HG03575 (cell line): ENCODE data around the gene ABAT.
"Not testable (repeated sequence)": the region's sequence is repeated elsewhere in the genome, so short reads cannot be mapped to it uniquely, and the experiment has no call there.

Experiments used
- ATAC-seq: cut with Tn5 transposase; IDR thresholded peaks from one replicate; pipeline ENCODE4 v1.9.1; 2021; ENCODE audit not compliant: unreplicated experiment, insufficient number of reproducible peaks, low FRiP score; ENCODE audit errors: extremely low read depth

Gene ABAT

GRCh38 chr16:8798174-8798527 is 123.7 kb downstream of the ABAT start:
- no peak for ATAC-seq

GRCh38 chr16:8798535-8799157 is 124.2 kb downstream of the ABAT start:
- ATAC-seq, result no peak

DNA sequence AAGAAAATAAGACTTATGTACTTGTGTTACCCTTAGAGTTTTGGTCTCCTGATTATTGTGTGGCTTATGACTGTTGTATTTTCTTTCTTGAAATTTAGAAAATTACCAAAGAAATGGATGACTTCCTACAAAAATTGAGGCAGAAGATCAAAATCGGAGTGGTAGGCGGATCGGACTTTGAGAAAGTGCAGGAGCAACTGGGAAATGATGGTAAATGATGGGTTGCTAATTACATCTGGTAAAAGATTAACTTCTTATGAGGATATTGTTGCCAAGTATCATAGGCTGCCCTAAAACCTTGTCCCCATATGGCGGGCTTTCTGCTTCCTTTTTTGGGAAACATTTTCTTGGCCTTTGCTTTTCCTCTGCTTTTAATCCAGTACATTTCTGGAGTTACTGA is 127.3 kb downstream of the ABAT start:
- ATAC-seq, result no peak

GRCh38 chr16:8803733-8804132 is 129.3 kb downstream of the ABAT start:
- not testable (repeated sequence) for ATAC-seq

DNA sequence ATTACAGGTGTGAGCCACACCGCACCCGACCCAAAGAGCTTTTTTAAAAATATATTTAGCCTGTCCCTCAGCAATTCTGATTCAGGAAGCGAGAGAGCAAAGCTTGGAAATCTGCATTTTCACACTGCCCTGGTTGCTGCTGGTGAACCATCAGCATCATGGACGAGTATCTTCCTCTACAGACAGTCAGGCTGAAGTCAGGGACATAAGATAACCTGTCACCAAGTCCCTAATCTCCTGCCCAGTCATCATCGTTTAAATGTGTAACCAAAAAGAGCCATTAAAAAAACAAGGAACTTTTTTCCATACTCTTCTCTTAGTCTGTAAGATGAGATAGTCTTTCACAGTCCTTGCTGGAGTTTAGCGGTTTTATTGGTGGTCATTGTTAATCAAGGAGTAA is 129.9 kb downstream of the ABAT start:
- no peak for ATAC-seq

- no peak for ATAC-seq
These were observed 132.0 kb downstream of the ABAT start for GRCh38 chr16:8806272-8806983.

- ATAC-seq, result no peak
These were observed 132.8 kb downstream of the ABAT start for GRCh38 chr16:8807189-8807588.

DNA sequence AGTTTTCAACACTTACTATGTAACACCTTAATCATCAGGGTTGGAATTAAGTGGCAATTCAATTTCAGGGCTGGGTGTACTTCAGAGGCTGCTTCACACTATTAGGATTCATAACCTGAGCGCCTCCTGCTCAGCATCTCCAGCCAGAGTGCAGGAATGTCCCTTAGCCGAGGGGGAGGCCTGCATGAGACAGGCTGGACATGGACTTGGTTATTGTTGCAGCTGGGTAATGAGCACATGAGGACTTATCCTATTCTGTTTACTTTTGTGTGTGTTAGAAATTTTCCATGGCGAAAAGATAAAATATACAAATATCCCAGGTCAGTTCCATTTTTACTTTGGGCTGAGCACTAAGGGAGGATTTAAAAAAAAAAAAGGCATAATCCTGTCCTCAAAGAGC is 133.6 kb downstream of the ABAT start:
- no peak for ATAC-seq

DNA sequence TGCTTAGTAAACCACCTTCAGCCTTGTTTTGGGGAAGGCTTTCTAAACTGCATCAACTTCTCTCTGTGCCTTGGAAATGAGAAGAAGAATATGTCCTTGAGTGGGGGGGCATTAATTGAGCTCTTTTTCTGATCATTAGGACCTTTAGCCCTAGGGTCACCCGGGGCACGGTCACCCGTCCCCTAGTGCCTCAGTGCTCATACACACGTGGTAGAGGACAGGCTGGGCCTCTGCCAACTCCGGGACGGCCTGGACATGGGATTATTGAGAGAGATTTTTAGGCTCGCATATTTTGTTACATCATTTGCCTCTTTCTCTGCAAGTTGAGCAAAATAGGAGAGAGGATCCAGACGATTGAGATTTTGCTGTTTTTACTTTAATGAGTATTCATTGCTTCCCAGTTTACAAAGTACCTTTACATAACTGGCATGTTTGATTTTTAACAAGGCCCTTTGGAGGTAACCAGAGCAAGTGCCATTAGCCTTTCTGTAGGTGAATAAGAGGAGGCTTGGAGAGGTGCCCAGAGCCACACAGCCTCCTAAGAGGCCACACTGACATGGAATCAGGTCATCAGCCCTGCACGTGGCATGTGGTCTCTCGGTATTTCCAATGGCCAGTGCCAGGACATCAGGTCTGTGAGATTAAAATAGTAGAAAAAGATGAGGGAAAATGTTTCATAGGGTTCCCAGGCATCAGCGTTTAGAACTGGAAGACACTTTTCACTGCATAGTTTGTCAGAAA is 134.4 kb downstream of the ABAT start:
- no peak for ATAC-seq

DNA sequence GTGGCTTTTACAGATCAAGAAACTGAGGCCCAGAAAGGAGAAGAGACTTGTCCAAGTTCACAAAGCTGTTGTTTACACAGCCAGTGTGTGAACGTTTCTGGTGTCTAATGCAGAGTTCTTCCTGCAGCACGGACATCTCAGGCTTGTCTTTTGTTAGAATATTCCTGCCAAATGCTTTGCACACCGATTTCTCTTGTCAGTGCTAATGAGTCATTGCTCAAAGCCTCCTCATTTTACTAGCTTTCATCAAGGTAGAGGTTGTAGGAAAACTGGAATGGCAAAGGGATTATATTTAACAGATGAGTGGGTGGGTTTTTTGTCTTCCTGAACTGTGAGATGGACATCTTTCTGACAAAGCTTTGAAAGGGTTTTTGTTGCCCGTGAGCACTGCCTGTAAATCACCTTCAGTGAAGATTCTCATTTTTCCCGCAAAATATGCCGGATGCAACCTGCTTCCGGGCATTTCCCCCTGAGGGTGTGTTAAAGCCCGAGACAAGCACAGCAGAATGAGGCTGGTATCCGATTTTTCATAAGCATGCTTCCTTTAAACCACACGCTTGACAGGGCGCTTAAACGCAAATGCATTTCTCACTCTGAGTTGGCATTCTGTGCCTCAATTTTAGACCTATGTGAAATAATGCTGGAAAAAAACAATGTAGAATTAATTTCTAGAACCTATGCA is 137.9 kb downstream of the ABAT start:
- ATAC-seq, result no peak

- ATAC-seq, result no peak
These were observed 139.8 kb downstream of the ABAT start for GRCh38 chr16:8814095-8814806.

- no peak for ATAC-seq
These were observed 142.7 kb downstream of the ABAT start for GRCh38 chr16:8816967-8817655.

DNA sequence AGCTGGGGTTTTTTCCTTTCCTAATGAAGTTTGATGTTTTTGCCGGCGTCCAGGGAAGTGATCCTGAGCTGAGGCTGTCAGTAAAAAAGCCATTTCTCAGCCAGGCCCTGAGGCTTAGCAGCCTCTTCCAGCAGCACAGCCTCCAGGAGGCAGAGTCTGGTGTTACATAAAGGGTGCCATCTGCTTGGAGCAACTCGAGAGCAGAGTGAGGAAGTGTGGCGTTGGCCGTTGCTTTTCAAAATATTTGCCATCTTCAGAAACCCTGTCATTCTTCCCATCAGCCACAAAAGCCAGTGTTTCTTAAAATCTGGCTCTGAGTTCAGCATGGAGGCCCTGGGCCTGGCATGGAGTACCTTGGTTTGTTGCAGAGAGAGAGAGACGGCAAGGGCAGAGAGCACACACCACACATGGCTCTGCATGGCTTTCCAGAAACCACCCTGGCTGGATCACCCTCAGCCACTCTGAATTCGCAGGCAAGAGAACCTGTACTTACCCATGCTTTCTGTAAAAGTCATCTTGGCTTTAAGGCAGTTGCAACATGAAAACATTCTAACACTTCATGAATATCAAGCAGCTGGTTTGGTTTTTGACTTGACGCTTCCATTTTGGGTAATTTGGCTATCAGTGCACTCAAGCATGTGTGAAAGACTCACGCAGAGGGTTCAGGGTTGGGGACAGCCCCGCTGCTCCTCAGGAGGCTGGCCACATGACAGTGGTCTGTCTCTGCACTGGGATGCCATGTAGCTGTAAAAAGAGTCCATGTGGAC is 144.3 kb downstream of the ABAT start:
- no peak for ATAC-seq

DNA sequence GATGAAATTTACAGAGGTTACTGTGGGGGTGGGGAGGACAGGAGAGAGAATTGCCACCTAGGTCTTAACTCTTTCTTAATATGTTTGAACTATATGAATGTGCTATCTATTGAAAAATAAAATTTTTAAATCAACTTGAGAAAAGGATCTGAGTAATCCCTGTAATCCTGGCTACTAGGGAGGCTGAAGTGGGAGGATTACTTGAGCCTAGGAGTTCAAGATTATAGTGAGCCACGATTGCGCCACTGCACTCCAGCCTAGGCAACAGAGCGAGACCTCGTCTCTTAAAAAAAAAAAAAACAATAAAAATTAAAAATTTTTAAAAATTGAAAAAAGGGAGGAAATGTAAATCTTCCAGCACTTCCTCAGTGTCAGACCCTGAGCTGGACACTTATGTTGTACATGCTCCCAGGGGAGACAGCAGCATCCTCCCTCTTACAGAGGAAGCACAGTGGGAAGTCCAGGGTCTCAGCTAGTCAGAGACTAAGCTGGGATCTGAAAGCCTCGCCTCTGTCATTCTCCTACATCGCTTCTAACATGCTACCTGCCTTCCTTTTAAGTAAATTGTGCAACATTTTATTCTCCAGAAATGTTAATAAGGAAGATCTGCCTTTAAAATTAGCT is 145.1 kb downstream of the ABAT start:
- ATAC-seq, result no peak

GRCh38 chr16:8822403-8822802 is 148.0 kb downstream of the ABAT start:
- ATAC-seq, result no peak

GRCh38 chr16:8826278-8826879 is 152.0 kb downstream of the ABAT start:
- ATAC-seq, result no peak

DNA sequence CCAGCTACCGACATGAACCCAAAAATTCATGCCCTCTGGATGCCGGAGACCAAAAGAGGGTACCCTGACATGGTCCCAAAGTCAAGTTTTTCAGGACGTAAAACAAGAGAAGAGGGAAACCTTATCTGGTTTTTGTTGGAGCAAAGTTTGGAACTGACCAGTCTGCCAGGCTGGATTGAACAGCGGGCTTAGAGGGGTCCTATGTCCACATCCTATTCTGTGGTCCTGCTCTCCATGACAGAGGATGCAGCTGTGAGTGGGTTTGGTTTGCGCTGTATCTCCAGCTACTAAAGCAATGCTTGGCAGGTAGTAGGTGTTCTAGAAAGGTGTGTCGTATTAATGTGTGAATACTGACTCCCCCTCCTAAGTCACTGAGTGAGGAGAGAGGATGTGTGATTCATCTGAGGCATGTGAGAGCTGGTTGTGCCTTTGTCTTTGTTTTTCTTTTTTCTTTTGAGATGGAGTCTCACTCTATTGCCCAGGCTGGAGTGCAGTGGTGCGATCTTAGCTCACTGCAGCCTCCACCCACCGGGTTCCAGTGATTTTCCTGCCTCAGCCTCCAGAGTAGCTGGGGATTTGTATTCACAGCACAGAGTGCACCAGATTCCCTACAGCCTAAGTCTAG is 154.2 kb downstream of the ABAT start:
- ATAC-seq, result no peak
